DMS 273 (cell line): ENCODE measurements around the gene ACBD6.
"Not testable (repeated sequence)": the region's sequence is repeated elsewhere in the genome, so short reads cannot be mapped to it uniquely, and the experiment has no call there.

Source experiments
- DNase-seq: peaks from one replicate; lab custom pipeline; 2025; ENCODE audit not compliant: unreplicated experiment; lab: John Stamatoyannopoulos, UW

Gene ACBD6

GRCh38 chr1:180424848-180425457 is 77.4 kb downstream of the ACBD6 start:
- peak; percentile 35 for DNase-seq

GRCh38 chr1:180421614-180422013 is 80.8 kb downstream of the ACBD6 start:
- no peak for DNase-seq

GRCh38 chr1:180421145-180421544 is 81.2 kb downstream of the ACBD6 start:
- DNase-seq, result not testable (repeated sequence)

- DNase-seq, result peak; percentile 61
These were observed 86.3 kb downstream of the ACBD6 start for GRCh38 chr1:180415985-180416633.

GRCh38 chr1:180415236-180415848 is 87.0 kb downstream of the ACBD6 start:
- no peak for DNase-seq

- DNase-seq, result no peak
These were observed 89.8 kb downstream of the ACBD6 start for GRCh38 chr1:180412583-180412982.

GRCh38 chr1:180408128-180408527 is 94.2 kb downstream of the ACBD6 start:
- DNase-seq, result not testable (repeated sequence)

GRCh38 chr1:180407051-180407450 is 95.3 kb downstream of the ACBD6 start:
- DNase-seq, result no peak

GRCh38 chr1:180402551-180402950 is 99.8 kb downstream of the ACBD6 start:
- DNase-seq, result no peak

- DNase-seq, result no peak
These were observed 100.4 kb downstream of the ACBD6 start for GRCh38 chr1:180402001-180402400.

- no peak for DNase-seq
These were observed 105.2 kb downstream of the ACBD6 start for GRCh38 chr1:180397175-180397574.

- no peak for DNase-seq
These were observed 109.8 kb downstream of the ACBD6 start for GRCh38 chr1:180392427-180393145.

GRCh38 chr1:180392020-180392419 is 110.4 kb downstream of the ACBD6 start:
- no peak for DNase-seq

GRCh38 chr1:180387413-180387812 is 115.0 kb downstream of the ACBD6 start:
- no peak for DNase-seq

GRCh38 chr1:180386745-180387367 is 115.5 kb downstream of the ACBD6 start:
- DNase-seq, result no peak

GRCh38 chr1:180385144-180385543 is 117.2 kb downstream of the ACBD6 start:
- DNase-seq, result no peak

GRCh38 chr1:180384286-180385005 is 117.9 kb downstream of the ACBD6 start:
- DNase-seq, result no peak

GRCh38 chr1:180382326-180383115 is 119.9 kb downstream of the ACBD6 start:
- no peak for DNase-seq

- no peak for DNase-seq
These were observed 121.2 kb downstream of the ACBD6 start for GRCh38 chr1:180381184-180381580.
